Stimulated activated CD4-positive, alpha-beta T cell treated with anti-CD3 and anti-CD28 coated beads, Interleukin-12 subunit alpha, Interleukin-12 subunit beta, amount 100 ng/mL, for 4 hours (primary cell): ENCODE measurements around the gene PTPRJ.
A peak's percentile ranks its signal among the peaks of the same experiment; 100 is the strongest.
"Not testable (repeated sequence)": the region's sequence is repeated elsewhere in the genome, so short reads cannot be mapped to it uniquely, and the experiment has no call there.

Experiments
- DNase-seq: peaks from one replicate; pipeline ENCODE4 v3.0.0-alpha.2; 2020

PTPRJ gene

GRCh38 chr11:47980088-47980906 lies at the start of gene PTPRJ:
Gene PTPRJ, plus strand, starts transcription at chr11:47980559. Its CDS starts 354 bp downstream, at chr11:47980913.
- peak; percentile 58 for DNase-seq

GRCh38 chr11:47932544-47932943 lies 47.8 kb upstream of the PTPRJ start:
- DNase-seq, result no peak

- not testable (repeated sequence) for DNase-seq
Observed at GRCh38 chr11:47933797-47934196, 46.6 kb upstream of the PTPRJ start.

- DNase-seq, result no peak
Observed at GRCh38 chr11:47938791-47939560, 41.4 kb upstream of the PTPRJ start.

- DNase-seq, result no peak
Observed at GRCh38 chr11:47940904-47941649, 39.3 kb upstream of the PTPRJ start.

GRCh38 chr11:47941907-47942558 lies 38.3 kb upstream of the PTPRJ start:
- DNase-seq, result no peak

- DNase-seq, result no peak
Observed at GRCh38 chr11:47943721-47944586, 36.4 kb upstream of the PTPRJ start.

- DNase-seq, result no peak
Observed at GRCh38 chr11:47944632-47945031, 35.7 kb upstream of the PTPRJ start.

- DNase-seq, result peak; percentile 21
Observed at GRCh38 chr11:47946682-47947559, 33.4 kb upstream of the PTPRJ start.

- DNase-seq, result no peak
Observed at GRCh38 chr11:47948137-47948536, 32.2 kb upstream of the PTPRJ start.

GRCh38 chr11:47949001-47949675 lies 31.2 kb upstream of the PTPRJ start:
- DNase-seq, result not testable (repeated sequence)

GRCh38 chr11:47950396-47950795 lies 30.0 kb upstream of the PTPRJ start:
- peak; percentile 40 for DNase-seq

GRCh38 chr11:47951504-47951903 lies 28.9 kb upstream of the PTPRJ start:
- DNase-seq, result not testable (repeated sequence)

GRCh38 chr11:47955061-47955755 lies 25.2 kb upstream of the PTPRJ start:
- no peak for DNase-seq

- no peak for DNase-seq
Observed at GRCh38 chr11:47960015-47960414, 20.3 kb upstream of the PTPRJ start.

- DNase-seq, result no peak
Observed at GRCh38 chr11:47961383-47961782, 19.0 kb upstream of the PTPRJ start.

GRCh38 chr11:47964546-47964945 lies 15.8 kb upstream of the PTPRJ start:
- DNase-seq, result no peak

GRCh38 chr11:47967577-47968525 lies 12.5 kb upstream of the PTPRJ start:
- no peak for DNase-seq
